ENCODE measurements around the gene PRCC.

The PRCC gene

DNA sequence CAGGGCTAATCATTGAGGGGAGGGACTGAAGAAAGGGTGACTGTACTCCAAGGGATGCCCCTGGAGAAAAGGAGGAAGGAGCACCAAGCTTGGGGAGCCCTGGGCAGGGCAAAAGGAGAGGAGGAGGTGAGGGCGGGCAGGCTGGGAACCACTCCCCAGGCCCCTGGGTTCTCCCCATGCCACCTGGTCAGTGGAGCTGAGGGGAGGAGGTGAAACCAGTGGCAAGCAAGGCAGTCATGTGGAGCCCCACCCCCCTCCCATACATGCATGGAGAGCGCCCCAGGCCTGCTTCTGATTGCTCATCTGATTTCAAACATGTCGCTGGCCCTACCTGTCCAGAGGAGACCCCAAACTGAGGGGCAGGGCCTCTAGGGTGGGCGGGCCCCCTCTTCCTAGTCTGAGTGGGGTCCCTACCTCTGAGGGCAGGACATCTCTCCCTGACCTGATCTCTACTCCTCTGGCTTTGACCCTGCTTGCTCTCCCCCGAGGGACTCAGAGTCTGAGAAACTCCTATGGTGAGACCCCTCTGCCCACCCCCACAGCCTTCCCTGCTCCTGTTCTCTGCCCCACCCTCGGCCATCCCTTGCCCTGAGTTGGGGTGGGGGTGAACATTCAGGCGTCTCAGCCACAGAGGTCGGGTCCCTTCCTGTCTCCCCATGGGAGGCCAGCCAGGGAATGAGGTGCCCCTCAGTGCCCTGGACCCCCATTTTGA lies 73.0 kb downstream of the PRCC start:
- TF ChIP-seq, protein P1, sequence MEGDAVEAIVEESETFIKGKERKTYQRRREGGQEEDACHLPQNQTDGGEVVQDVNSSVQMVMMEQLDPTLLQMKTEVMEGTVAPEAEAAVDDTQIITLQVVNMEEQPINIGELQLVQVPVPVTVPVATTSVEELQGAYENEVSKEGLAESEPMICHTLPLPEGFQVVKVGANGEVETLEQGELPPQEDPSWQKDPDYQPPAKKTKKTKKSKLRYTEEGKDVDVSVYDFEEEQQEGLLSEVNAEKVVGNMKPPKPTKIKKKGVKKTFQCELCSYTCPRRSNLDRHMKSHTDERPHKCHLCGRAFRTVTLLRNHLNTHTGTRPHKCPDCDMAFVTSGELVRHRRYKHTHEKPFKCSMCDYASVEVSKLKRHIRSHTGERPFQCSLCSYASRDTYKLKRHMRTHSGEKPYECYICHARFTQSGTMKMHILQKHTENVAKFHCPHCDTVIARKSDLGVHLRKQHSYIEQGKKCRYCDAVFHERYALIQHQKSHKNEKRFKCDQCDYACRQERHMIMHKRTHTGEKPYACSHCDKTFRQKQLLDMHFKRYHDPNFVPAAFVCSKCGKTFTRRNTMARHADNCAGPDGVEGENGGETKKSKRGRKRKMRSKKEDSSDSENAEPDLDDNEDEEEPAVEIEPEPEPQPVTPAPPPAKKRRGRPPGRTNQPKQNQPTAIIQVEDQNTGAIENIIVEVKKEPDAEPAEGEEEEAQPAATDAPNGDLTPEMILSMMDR (IDR thresholded peaks at IDR 0.05; ENCODE audit: low read depth, low read length, missing control alignments), result no peak
- no peak overlapping the region for H3K4me3 ChIP-seq (ENCODE audit: low read depth, low read length)
- in situ Hi-C loops (cut with HindIII; ENCODE audit: low sequenced_read_pairs), result no loop called here

DNA sequence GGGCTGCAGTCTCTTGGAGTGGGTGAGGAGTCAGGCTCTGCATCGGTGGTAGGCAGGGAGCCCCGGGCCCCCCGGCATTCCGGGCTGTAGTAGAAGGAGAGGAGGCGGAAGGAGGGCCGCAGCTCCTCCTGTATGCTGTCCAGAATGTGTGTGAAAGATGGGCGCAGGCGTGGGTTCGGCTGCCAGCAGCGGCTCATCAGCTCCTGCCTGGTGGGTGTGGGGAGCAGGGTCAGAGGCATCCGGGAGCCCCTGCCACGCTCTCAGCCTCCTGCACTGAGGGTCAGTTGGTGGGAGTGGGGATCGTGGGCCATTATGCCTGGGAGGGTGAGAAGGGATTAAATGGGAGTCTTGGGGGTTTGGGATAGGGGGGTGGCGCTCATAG lies 73.6 kb downstream of the PRCC start:
- in situ Hi-C loops (cut with HindIII; ENCODE audit: low sequenced_read_pairs), result no loop called here
- TF ChIP-seq, protein P1 (IDR thresholded peaks at IDR 0.05; ENCODE audit: low read depth, low read length, missing control alignments), result no peak
- no peak overlapping the region for H3K4me3 ChIP-seq (ENCODE audit: low read depth, low read length)
- DNase-seq (ENCODE audit: low read depth), result no peak

More for the DNA sequence above, 73.0 kb downstream of the PRCC start:
- no peak for DNase-seq (ENCODE audit: low read depth)

DNA sequence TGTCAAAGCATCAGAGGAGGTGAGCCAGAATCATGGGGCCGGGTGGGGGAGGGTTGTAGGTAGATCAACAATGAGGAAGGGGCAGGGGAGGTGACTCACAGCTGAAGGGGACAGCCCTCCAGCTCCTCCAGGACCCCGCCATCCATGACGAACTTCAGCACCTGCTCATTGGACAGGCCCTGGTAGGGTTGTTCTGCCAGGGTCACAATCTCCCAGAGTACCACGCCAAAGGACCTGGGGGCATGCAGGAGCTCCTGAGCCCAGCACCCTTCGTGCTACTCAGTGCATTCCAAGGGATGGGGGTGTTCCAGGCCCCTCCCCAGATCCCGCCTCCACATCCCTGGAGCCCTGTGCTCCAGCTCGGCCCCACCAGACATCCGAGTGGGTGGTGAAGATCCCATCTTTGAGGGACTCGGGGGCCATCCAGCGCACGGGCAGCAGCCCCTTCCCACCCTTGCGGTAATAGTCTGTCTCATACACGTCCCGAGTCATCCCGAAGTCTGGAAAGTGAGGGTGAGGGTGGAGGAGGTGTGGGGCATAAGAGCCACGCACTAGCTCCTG lies 74.0 kb downstream of the PRCC start:
- in situ Hi-C loops (cut with HindIII; ENCODE audit: low sequenced_read_pairs), result no loop called here
- no peak for DNase-seq (ENCODE audit: low read depth)
- TF ChIP-seq, protein P1 (IDR thresholded peaks at IDR 0.05; ENCODE audit: low read depth, low read length, missing control alignments), result no peak
- no peak overlapping the region for H3K4me3 ChIP-seq (ENCODE audit: low read depth, low read length)

DNA sequence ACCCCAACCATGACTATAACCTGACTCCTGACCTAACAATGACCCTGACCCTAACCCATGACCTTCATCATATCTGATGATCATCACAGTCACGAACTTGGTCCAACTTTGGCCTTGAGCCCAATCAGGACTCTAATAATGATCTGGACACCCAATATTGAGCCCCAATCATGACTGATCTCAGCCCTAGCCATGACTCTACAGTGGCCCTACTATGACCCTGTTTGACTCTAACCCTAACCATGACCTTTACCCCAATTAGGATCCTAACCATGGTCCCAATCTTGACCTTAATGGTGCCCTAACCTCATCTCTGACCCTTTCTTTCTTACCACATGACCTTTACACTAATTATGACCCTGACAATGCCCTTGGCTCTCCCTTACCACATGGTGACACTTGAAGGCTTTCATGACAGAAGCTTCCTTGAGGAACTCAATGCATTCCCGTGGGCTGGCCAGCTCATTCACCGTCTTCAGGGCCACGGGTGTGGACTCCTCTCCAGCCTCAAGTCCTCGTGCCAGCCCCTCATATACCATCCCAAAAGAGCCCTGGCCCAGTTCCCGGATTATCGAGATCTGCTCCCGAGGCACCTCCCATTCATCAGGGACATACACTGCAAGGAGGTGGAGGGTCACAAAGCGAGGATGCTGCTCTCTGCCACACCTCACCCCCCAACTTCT lies 75.4 kb downstream of the PRCC start:
- H3K4me3 ChIP-seq (ENCODE audit: low read depth, low read length), result no peak overlapping the region
- DNase-seq (ENCODE audit: low read depth), result no peak
- TF ChIP-seq, protein P1 (IDR thresholded peaks at IDR 0.05; ENCODE audit: low read depth, low read length, missing control alignments), result no peak
- in situ Hi-C loops (cut with HindIII; ENCODE audit: low sequenced_read_pairs), result no loop called here

DNA sequence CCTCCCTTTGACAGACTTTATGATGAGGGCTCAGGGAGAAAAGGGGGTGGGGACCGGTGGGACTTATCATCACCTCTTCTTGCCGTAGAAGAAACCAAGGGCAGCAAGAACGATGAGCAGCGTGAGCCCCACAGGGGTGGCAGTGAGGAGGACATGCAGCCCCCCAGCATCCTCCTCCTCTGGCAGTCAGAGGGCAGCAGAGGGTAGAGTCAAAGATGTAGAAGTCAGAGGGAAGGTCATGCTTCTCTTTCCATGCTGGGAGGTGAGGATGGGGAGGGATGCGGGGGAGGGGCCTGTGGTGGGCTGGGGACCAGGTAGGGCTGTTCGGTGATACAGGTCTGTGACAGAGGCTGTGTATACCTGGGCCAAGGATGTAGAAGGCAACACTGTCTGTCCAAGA lies 76.8 kb downstream of the PRCC start:
- in situ Hi-C loops (cut with HindIII; ENCODE audit: low sequenced_read_pairs), result no loop called here
- H3K4me3 ChIP-seq (ENCODE audit: low read depth, low read length), result no peak overlapping the region
- no peak for DNase-seq (ENCODE audit: low read depth)
- TF ChIP-seq, protein P1 (IDR thresholded peaks at IDR 0.05; ENCODE audit: low read depth, low read length, missing control alignments), result no peak

DNA sequence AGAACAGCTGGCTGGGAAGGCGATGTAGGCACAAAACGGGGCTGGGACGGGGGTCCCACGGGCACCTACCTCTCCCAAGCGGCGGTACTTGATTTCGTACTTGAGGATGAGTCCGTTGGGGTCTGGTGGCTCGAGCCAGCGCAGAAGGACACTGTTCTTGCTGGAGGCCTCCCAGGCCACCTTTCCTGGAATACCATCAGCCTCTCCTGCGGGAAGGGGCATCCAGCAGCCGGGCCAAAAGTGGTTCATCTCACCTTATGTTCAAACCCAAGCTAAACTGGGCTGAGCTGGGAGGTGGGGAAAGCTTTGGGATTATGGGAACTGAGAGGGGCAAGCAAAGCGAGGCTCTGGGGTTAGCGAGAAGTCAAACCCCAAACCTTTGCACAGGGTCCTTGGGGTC lies 77.3 kb downstream of the PRCC start:
- no peak overlapping the region for H3K4me3 ChIP-seq (ENCODE audit: low read depth, low read length)

More for the DNA sequence above, 77.3 kb downstream of the PRCC start:
- TF ChIP-seq, protein P1 (IDR thresholded peaks at IDR 0.05; ENCODE audit: low read depth, low read length, missing control alignments), result no peak
- no peak for DNase-seq (ENCODE audit: low read depth)
- in situ Hi-C loops (cut with HindIII; ENCODE audit: low sequenced_read_pairs), result no loop called here
